SK-MEL-5 (cell line): Measurements from ENCODE around the gene EBF3. TPM values are rescaled to one million over a fixed set of nuclear protein-coding genes. Genes with fewer than 3 reads are reported as not detected.
A peak's percentile ranks its signal among the peaks of the same experiment; 100 is the strongest.

ENCODE experiments used
- DNase-seq: peaks from one replicate; pipeline ENCODE4 v3.0.0-alpha.2; 2016; ENCODE audit warnings: low read depth, low spot score
- in situ Hi-C: cut with HindIII; loops from 2 replicates; pipeline ENCODE4 v1.10.0; 2016; ENCODE audit warnings: low sequenced_read_pairs, high pct_unique_total_duplicates, low pct_unique_long_range_greater_than_20kb
- total RNA-seq: library from RNA; depleted of rRNA; stranded (reverse); fragments of >200 nt; shearing (Covaris generic); gene quantifications from 2 replicates; pipeline ENCODE4 v1.2.3, GENCODE V29; 2014

Gene EBF3
- total RNA-seq, 1 experiment from 2014 or later: 23.6 TPM

GRCh38 chr10:129953119-129954051 is 10.7 kb downstream of the EBF3 start:
- in situ Hi-C loops: no loop called here
- DNase-seq: no peak

- in situ Hi-C loops: no loop called here
These were observed 11.5 kb downstream of the EBF3 start for GRCh38 chr10:129952378-129953118.

GRCh38 chr10:129951970-129952265 is 12.2 kb downstream of the EBF3 start:
- in situ Hi-C loops: no loop called here
- no peak for DNase-seq

More at GRCh38 chr10:129952378-129953118, 11.5 kb downstream of the EBF3 start:
- DNase-seq: no peak

- no peak for DNase-seq
- in situ Hi-C loops: no loop called here
These were observed 12.7 kb downstream of the EBF3 start for GRCh38 chr10:129951101-129951969.

- in situ Hi-C loops: no loop called here
- DNase-seq: no peak
These were observed 13.4 kb downstream of the EBF3 start for GRCh38 chr10:129950676-129951075.

GRCh38 chr10:129949891-129950291 is 14.2 kb downstream of the EBF3 start:
- no peak for DNase-seq
- in situ Hi-C loops: no loop called here

GRCh38 chr10:129949411-129949810 is 14.7 kb downstream of the EBF3 start:
- no peak for DNase-seq
- in situ Hi-C loops: no loop called here

- in situ Hi-C loops: no loop called here
- DNase-seq: no peak
These were observed 17.2 kb downstream of the EBF3 start for GRCh38 chr10:129946859-129947258.

- in situ Hi-C loops: no loop called here
- DNase-seq: peak; percentile 41
These were observed 17.9 kb downstream of the EBF3 start for GRCh38 chr10:129945941-129946760.

- DNase-seq: no peak
- in situ Hi-C loops: no loop called here
These were observed 18.5 kb downstream of the EBF3 start for GRCh38 chr10:129945526-129945925.

- in situ Hi-C loops: no loop called here
- DNase-seq: no peak
These were observed 19.0 kb downstream of the EBF3 start for GRCh38 chr10:129945064-129945463.

- no peak for DNase-seq
- in situ Hi-C loops: no loop called here
These were observed 19.6 kb downstream of the EBF3 start for GRCh38 chr10:129944456-129944855.

GRCh38 chr10:129942936-129943715 is 20.9 kb downstream of the EBF3 start:
- no peak for DNase-seq
- in situ Hi-C loops: no loop called here

GRCh38 chr10:129942391-129942790 is 21.7 kb downstream of the EBF3 start:
- in situ Hi-C loops: no loop called here
- DNase-seq: no peak

- in situ Hi-C loops: no loop called here
- no peak for DNase-seq
These were observed 22.1 kb downstream of the EBF3 start for GRCh38 chr10:129942019-129942277.

- in situ Hi-C loops: no loop called here
These were observed 22.7 kb downstream of the EBF3 start for GRCh38 chr10:129941199-129942018.

More at GRCh38 chr10:129941199-129942018, 22.7 kb downstream of the EBF3 start:
- DNase-seq: no peak
